Epithelial cell of esophagus (primary cell): Measurements from ENCODE around the gene GEMIN2.

Experiments used
- DNase-seq: peaks from one replicate; pipeline ENCODE4 v3.0.0; 2010; ENCODE audit warnings: low read depth
- H3K4me3 ChIP-seq: 2 replicates; pipeline ENCODE4 v1.5.1; 2011; ENCODE audit warnings: mild to moderate bottlenecking, low read length, control low read depth
- CTCF ChIP-seq: IDR thresholded peaks from 2 replicates; pipeline ENCODE4 v1.5.1; 2011; ENCODE audit warnings: low read depth, mild to moderate bottlenecking, low read length, control low read depth, inconsistent platforms; ENCODE audit not compliant: insufficient read depth; ENCODE audit errors: missing control alignments

GEMIN2 gene

DNA sequence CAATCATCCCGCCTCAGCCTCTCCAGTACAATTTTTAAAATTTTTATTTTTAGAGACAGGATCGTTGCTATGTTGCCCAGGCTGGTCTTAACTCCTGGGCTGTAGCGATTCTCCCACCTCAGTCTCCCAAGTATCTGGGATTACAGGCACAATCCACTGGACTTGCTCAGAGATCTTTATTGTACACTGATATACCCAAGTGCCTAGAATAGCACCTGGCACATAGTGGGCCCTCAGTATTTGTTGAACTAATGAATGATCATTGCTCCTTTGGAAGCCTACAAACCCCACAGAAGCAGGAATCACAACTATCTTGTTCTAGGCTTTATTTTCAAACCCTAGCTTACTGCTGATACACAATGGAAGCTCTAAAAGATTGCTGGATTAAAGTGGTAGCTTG, 59.1 kb downstream of the GEMIN2 start:
- TF ChIP-seq CTCF = no peak

GRCh38 chr14:39174560-39175444, 60.7 kb downstream of the GEMIN2 start, which contains the start of gene PNN:
TSS of gene PNN (plus strand) at chr14:39175254. CDS start at chr14:39175280, 26 bp downstream.
- H3K4me3 ChIP-seq = peak within 1 kb of the TSS; percentile 97
- TF ChIP-seq CTCF = no peak
- peak; percentile 100 for DNase-seq

More for the DNA sequence above, 59.1 kb downstream of the GEMIN2 start:
- no peak overlapping the region for H3K4me3 ChIP-seq
- no peak for DNase-seq

GRCh38 chr14:39175445-39176262, 61.5 kb downstream of the GEMIN2 start:
- H3K4me3 ChIP-seq = peak overlapping the region; percentile 97
- no peak for TF ChIP-seq CTCF
- DNase-seq = peak; percentile 32

DNA sequence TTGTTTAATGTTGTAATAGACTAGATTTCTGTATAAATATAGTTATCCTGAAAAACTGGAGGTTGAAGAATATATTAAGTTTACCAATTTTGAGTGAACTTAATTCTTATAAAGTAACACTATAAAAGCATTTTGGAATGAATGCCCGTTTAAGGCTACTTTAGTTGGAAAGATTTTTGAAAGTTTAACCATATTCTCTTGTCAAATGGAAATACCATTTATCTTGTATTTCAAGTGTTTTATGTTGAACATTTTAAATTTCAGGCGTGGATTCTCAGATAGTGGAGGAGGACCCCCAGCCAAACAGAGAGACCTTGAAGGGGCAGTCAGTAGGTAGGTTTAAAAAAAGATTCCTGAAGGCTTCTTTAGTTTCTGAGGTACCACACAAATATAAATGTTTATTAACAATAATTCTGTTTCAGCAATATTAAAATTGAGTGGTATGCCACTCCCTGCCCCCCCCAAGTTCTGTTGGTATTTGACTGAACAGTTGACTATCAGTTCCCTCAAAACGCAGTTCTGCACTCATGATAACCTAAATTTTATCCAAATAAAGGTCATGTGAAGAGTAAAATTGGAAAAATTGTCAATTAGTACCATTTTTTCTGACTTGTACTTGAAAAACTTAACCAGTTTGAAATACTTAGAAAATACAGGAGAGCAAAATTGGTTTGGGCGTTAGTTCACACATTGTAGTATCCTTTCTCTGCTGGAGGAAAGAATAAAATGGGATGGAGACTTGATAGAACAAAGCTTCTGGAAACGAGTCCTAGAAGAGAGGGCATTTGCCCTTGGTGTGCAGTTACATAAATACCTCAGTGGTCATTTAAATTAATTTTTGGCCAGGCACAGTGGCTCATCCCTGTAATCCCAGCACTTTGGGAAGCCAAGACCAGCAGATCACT, 62.4 kb downstream of the GEMIN2 start:
- no peak for TF ChIP-seq CTCF
- H3K4me3 ChIP-seq = peak overlapping the region; percentile 97
- DNase-seq = no peak

DNA sequence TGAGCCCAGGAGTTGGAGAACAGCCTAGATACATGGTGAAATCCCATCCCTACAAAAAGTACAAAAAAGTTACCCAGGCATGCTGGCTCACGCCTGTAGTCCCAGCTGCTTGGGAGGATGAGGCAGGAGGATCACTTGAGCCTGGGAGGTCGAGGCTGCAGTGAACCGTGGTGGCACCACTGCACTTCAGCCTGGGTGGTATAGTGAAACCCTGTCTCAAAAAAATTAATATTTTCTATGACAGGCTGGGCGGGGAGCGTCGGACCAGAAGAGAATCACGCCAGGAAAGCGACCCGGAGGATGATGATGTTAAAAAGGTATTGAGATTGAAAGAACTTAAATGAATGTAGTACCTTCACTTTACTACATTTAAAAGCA, 63.0 kb downstream of the GEMIN2 start:
- DNase-seq = no peak
- H3K4me3 ChIP-seq = no peak overlapping the region
- no peak for TF ChIP-seq CTCF

DNA sequence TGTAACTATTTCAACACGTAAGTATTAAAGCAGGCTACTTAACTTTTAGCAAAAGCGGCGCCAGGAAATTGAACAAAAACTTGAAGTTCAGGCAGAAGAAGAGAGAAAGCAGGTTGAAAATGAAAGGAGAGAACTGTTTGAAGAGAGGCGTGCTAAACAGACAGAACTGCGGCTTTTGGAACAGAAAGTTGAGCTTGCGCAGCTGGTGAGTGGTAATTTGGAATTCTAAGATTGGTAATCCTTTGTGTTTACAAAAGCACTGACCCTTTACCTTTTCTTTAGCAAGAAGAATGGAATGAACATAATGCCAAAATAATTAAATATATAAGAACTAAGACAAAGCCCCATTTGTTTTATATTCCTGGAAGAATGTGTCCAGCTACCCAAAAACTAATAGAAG, 64.9 kb downstream of the GEMIN2 start:
- DNase-seq = no peak
- TF ChIP-seq CTCF = no peak
- H3K4me3 ChIP-seq = no peak overlapping the region
